ENCODE data around the gene NEDD4L. TPM values are rescaled to one million over a fixed set of nuclear protein-coding genes. Genes with fewer than 3 reads are reported as not detected.
"Not testable (repeated sequence)": the region's sequence is repeated elsewhere in the genome, so short reads cannot be mapped to it uniquely, and the experiment has no call there.

The NEDD4L gene
- total RNA-seq, 4 donors from 2014 or later = 44.0 to 104 (median 59.6) TPM

DNA sequence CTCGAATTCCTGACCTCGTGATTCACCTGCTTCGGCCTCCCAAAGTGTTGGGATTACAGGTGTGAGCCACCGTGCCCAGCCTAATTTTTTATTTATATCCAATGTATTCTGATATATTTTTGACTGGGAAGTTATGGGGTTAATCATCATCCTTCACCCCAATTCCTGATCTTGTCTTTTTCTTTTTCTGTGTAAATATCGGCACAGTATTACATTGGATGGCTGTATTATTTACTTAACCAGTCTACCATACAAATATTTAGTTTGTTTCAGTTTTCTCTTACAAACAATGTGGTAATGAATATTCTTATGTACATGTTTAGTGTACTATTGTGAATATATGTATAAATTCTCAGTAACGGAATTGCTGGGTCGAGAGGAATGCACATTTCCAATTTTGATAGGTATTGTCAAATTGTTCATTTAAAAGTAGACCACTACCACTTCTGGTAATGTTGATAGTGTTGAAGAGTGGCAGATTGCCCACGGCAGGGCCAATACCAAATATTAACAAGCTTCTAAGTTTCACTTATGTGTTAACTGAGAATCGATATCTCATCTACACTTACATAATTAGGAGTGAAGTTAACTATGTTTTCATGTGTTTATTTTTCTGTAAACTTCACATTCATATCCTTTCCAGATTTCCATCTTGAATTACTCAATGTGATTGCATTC, 388.2 kb downstream of the NEDD4L start:
- H3K4me3 ChIP-seq = no peak overlapping the region
- no peaks in the 10 kb centered on the region for H3K4me1 ChIP-seq
- 92% methylated on average over 9 of the region's 9 CpGs for WGBS
- no peaks in the 10 kb centered on the region for H3K36me3 ChIP-seq
- TF ChIP-seq EP300 (IDR thresholded peaks at IDR 0.05) (no peak), POLR2AphosphoS5 (IDR thresholded peaks at IDR 0.05) (no peak), POLR2A (IDR thresholded peaks at IDR 0.05) (no peak)
- TF ChIP-seq, protein P1, sequence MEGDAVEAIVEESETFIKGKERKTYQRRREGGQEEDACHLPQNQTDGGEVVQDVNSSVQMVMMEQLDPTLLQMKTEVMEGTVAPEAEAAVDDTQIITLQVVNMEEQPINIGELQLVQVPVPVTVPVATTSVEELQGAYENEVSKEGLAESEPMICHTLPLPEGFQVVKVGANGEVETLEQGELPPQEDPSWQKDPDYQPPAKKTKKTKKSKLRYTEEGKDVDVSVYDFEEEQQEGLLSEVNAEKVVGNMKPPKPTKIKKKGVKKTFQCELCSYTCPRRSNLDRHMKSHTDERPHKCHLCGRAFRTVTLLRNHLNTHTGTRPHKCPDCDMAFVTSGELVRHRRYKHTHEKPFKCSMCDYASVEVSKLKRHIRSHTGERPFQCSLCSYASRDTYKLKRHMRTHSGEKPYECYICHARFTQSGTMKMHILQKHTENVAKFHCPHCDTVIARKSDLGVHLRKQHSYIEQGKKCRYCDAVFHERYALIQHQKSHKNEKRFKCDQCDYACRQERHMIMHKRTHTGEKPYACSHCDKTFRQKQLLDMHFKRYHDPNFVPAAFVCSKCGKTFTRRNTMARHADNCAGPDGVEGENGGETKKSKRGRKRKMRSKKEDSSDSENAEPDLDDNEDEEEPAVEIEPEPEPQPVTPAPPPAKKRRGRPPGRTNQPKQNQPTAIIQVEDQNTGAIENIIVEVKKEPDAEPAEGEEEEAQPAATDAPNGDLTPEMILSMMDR (IDR thresholded peaks at IDR 0.05) = no peak
- DNase-seq (ENCODE audit: low spot score in 2 of 2) = no peak
- no peaks in the 10 kb centered on the region for H3K27me3 ChIP-seq
- no peaks in the 10 kb centered on the region for H3K9me3 ChIP-seq
- no peak overlapping the region for H3K27ac ChIP-seq

DNA sequence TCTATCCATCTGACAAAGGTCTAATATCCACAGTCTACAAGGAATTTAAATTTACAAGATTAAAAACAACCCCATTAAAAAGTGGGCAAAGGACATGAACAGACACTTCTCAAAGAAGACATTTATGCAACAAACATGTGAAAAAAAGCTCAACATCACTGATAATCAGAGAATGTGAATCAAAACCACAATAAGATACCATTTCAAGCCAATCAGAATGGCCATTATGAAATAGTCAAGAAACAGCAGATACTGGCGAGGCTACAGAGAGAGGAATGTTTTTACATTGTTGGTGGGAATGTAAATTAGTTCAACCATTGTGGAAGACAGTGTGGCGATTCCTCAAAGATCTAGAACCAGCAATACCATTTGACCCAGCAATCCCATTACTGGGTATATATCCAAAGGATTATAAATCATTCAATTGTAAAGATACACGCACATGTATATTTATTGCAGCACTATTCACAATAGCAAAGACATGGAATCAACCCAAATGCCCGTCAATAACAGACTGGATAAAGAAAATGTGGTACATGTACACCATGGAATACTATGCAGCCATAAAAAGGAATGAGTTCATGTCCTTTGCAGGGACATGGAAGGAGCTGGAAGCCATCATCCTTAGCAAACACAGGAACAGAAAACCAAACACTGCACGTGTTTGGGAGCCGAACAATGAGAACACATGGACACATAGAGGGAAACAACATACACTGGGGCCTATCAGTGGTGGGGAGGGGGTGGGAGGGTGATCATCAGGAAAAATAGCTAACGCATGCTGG, 391.4 kb downstream of the NEDD4L start:
- H3K9me3 ChIP-seq; H3K27me3 ChIP-seq; DNase-seq (ENCODE audit: low spot score in 2 of 2); H3K4me1 ChIP-seq; H3K4me3 ChIP-seq; H3K27ac ChIP-seq; H3K36me3 ChIP-seq: not testable (repeated sequence)
- WGBS = 90% methylated on average over 7 of the region's 7 CpGs

DNA sequence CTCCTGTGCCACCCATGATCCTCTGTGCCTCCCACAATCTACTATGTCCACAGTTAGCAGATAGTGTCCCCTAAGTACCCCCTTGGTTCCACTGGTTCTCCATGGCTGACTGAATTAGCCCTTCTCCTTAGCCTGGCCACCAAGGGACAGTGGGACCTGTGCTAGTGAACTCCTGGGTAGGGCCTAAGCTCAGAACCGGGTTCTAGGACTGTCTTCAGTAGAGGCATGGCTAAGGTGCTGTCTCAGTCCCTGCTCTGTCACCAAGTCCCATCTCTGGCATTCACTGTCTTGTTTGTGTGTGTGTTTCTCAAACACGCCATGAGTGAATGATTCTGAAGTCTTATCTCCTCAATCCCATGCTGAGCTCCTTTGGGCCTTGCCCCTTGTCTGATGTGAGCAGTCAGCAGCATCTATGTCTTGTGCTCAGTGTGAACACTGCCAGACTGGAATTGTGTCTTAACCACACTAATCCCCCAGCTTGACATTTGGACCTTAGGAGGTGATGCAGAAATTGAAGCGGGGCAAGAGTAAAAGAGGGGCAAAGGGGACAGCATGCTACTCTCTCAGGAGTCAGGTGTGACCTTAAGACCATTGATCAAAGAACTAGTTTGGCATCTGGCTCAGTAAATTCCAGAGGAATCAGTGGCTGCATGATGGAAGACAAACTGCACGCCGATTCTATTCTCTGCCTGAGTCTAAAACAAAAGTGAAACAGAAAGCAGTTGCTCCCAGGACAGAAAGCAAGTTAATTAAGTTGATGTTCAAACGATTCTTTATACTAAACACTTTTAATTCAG, 394.3 kb downstream of the NEDD4L start:
- no peak for TF ChIP-seq POLR2A (IDR thresholded peaks at IDR 0.05)
- TF ChIP-seq EP300 (IDR thresholded peaks at IDR 0.05) = no peak
- TF ChIP-seq POLR2AphosphoS5 (IDR thresholded peaks at IDR 0.05) = no peak
- TF ChIP-seq, protein P1 (IDR thresholded peaks at IDR 0.05) = no peak
- Histone ChIP-seq H3K36me3 (no peaks in the 10 kb centered on the region), H3K27me3 (no peaks in the 10 kb centered on the region), H3K9me3 (no peaks in the 10 kb centered on the region), H3K4me3 (peak overlapping the region; percentile 21), H3K27ac (no peak overlapping the region), H3K4me1 (peaks cover 3% of the 10 kb centered on the region)
- 39% methylated on average over 6 of the region's 6 CpGs for WGBS
- no peak for DNase-seq (ENCODE audit: low spot score in 2 of 2)

DNA sequence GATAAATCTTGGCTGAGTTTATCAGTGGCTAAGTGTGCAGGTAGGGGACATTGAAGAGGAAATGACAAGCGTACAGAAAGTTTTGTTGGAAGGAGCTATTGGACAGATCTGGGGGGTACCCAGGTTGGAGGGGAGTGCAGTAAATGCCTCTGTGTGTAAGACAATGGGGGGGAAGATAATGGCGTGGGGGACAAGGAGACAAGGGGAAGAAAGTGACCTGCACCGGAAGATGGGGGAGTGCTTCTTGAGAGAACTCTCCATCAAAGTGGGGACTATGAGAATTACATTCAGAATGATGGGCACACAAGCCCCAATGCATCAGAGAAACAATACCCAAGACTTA, 394.9 kb downstream of the NEDD4L start:
- Histone ChIP-seq H3K27ac (no peak overlapping the region), H3K4me3 (peak overlapping the region; percentile 21), H3K9me3 (no peaks in the 10 kb centered on the region), H3K27me3 (no peaks in the 10 kb centered on the region), H3K4me1 (peaks cover 3% of the 10 kb centered on the region), H3K36me3 (no peaks in the 10 kb centered on the region)
- TF ChIP-seq POLR2AphosphoS5 (IDR thresholded peaks at IDR 0.05) (no peak), EP300 (IDR thresholded peaks at IDR 0.05) (no peak), POLR2A (IDR thresholded peaks at IDR 0.05) (no peak)
- TF ChIP-seq, protein P1 (IDR thresholded peaks at IDR 0.05) = no peak
- WGBS = 67% methylated on average over 3 of the region's 3 CpGs
- DNase-seq (ENCODE audit: low spot score in 2 of 2) = no peak

DNA sequence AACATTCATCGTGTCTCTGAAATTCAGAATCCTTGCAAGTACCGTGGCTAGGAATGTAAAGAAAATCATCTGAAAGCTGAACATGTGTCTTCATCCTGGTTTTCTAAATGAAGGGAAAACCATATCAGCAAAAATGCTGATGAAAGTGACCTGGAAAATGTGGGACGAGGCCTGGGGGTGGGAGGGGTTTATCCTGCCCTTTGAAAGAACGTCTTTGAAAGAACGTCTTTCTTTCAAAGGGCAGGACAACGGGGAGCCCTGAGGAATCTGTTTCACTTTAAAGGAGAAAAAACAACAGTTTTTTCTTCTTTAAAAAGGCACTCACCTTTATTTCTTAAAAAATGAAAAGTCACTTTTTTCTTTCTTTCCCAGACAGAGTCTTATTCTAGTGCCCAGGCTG, 399.6 kb downstream of the NEDD4L start:
- no peaks in the 10 kb centered on the region for H3K36me3 ChIP-seq

More for the DNA sequence above, 399.6 kb downstream of the NEDD4L start:
- Histone ChIP-seq H3K4me1 (no peaks in the 10 kb centered on the region), H3K27ac (no peak overlapping the region), H3K27me3 (no peaks in the 10 kb centered on the region), H3K4me3 (no peak overlapping the region), H3K9me3 (no peaks in the 10 kb centered on the region)
- TF ChIP-seq POLR2AphosphoS5 (IDR thresholded peaks at IDR 0.05) (no peak), EP300 (IDR thresholded peaks at IDR 0.05) (no peak), POLR2A (IDR thresholded peaks at IDR 0.05) (no peak)
- TF ChIP-seq, protein P1 (IDR thresholded peaks at IDR 0.05) = no peak
- 75% methylated on average over 6 of the region's 6 CpGs for WGBS
- no peak for DNase-seq (ENCODE audit: low spot score in 2 of 2)
